NCI-H1417 treated with DMSO at 0.1 percent for 48 hours (cell line): ENCODE measurements around the gene TALDO1.

Experiments
- DNase-seq: peaks from one replicate; lab custom pipeline; 2025; lab: John Stamatoyannopoulos, UW

The TALDO1 gene

GRCh38 chr11:787084-787675 is 39.9 kb downstream of the TALDO1 start:
- DNase-seq: no peak

GRCh38 chr11:788009-788640 is 40.9 kb downstream of the TALDO1 start:
- no peak for DNase-seq

- no peak for DNase-seq
Observed at GRCh38 chr11:788953-789940, 42.0 kb downstream of the TALDO1 start.

DNA sequence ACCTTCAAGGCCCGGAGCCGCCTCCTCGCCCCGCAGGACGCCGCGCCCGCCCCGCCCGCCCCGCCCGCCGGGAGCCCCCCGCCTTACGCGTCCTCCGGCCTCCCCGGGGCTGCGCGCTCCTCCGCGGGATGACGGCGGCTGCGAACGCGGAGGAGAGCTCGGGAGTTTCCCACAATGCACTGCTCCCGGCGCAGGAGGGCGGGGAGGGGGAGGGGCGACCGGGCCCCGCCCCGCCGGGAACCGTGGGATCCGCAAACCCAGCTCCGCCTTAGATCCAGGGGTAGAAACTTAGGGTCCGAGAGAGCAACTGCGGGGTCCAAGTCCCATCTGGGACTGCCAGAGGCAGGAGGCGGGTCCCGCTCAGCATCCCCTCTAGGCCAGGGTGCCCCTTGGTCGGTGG is 42.7 kb downstream of the TALDO1 start, which contains the start of gene CEND1:
Gene CEND1, minus strand, starts transcription at position 148 of the 400 bp plus-strand sequence. CDS start 1,514 bp downstream, outside the sequence.
- no peak for DNase-seq

GRCh38 chr11:790721-791564 is 43.7 kb downstream of the TALDO1 start:
- no peak for DNase-seq

DNA sequence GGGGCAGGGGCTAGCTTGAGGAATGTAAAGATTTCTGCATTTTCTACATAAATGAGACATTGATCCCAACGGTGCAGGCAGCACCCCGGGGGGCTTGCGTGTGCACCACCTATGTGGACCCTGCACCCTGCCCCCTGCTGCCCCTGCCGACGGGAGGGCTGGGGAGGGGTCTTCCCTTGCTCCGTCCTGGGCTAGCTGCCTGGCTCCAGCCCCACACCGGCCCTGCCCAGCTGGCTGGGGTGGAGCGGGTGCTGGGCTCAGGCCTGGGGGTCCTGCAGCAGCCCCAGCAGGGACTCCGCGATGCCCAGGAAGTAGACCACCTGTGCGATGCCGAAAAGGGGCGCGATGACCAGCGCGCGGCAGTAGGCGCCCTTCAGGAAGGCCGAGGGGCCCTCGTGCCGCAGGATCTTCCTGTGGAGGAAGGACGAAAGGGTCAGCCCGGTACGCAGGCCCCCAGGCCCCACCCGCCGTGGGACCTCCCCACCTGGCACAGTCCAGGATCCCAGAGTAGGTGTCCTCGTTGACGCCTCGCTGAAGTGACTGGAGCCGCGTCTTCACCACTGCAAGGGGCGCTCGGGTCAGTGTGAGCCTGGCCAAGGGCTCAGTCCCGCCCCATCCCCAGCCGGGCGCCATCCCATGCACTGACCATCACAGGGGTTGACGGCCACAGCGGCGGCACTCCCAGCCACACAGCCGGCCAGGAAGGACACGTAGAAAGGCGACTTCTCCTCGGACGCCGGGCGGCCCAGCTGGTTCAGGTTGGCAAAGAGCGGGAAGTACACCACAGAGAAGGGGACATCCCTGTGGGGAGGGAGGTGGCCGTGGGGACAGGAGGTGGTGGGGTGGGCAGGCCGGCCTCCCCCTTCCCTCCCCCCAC is 44.6 kb downstream of the TALDO1 start:
- no peak for DNase-seq

GRCh38 chr11:792535-792821 is 45.2 kb downstream of the TALDO1 start:
- DNase-seq: no peak

DNA sequence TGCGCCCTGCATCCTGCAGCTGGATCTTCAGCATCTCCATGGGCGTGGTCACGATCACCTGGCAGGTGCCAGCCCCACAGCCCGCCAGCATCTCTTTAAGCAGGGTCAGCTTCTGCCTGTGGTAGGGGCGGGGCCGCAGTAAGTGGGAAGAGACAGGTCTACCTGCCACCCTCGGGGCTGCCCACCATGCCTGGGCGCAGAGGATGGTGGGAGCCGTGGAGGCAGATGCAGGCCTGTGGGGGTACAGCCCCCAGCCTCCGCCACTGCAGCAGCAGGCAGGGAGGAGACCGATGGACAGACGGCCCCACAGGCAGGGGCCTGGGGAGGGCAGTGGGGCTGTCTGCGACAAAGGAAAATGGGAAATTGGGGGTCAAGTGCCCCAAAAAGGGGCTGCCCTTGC is 45.6 kb downstream of the TALDO1 start:
- DNase-seq: no peak

DNA sequence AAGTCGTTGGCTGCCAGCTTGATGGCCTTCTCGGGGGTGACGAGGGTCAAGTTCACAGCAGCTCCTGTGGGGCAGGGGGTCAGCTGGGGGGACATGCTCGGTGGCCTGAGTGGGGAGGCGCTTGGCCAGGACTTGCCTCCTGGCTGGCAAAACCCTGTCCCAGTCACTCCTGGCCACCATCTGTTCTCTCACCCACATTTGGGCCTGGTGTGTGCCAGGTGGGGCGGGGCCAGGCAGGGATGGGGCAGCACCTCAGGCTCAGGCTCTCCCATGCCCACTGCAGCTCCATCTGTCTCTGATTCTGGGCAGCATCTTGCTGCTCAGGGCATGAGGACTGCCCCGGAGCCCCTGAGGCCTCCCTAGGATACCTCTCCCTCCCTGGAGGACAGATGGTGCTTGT is 46.3 kb downstream of the TALDO1 start:
- DNase-seq: no peak

DNA sequence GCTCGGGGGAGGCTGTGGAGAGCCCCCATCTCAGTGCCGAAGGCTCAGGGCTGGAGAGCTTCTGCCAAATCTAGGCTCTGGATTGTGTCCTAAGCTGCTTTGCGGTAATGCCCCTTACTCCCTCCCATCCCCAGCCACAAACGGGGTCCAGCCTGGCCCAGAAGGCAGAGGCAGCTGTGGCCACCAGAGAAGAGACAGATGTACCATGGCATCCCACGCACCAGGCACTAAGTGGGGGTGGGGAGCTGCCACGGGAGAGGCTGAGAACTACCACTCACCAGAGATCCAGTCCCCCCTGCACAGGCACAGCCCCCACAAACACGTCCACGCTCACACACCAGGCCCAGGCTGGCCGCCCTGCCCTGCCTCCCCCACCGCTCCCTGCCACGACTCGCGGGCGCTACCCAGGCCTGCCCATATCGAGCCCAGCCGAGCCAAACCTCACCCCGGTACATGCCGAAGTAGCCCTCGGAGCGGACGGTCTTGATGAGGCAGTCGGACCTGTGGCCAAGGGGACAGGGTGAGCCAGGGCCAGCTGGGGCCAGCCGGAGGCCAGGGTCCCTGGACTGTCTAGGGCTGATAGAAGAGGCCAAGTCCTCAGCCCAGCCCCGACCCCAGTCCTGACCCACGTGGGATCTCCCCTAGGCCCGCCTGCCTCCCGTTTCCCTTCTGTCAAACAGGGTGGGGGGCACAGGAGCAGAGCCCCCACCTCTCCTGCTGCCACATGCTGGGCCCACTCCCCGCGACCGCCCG is 46.9 kb downstream of the TALDO1 start:
- DNase-seq: no peak

- no peak for DNase-seq
Observed at GRCh38 chr11:794766-795633, 47.7 kb downstream of the TALDO1 start.

DNA sequence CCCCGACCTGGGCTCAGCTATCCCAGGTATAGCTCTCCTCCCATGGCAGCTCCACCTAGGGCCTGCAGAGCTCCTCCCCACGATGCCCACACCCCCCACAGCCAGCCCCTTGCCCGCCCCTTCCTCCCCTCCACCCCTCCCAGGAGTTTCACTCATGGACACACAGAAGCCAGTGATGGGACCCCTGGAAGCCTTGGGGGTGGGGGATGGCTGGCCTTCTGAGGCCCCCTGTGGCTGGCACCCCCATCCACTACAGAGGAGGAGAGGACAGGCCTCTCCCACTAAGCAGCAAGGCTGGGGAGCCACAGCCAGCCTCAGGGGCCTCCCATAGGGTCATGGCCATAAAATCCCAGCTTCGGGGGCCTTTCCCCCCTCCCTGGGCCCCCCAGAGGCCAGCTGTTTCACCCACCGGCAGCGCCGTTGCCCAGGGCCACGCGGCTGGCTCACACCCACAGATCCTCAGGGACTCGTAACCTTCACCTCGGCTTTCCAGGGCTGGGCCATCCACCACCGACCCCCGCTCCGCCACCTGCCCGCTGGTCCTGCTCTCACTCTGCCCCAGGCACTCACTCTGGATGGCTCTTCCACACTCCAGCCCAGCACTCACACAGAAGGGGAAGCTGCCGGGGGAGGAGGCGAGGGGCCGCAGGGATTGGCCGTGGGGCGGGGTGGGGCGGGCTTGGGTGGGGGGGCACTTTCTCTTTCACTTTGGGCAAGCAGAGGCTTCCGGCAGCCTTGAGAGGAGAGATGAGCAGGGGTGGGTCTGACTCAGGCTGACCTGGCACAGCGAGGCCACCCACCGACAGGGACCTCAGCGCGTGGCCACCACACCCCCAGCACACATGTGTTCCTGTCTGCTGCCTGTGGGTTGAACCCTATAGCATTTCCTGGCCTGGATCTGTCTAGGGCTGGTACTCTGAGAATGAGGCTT is 48.6 kb downstream of the TALDO1 start:
- DNase-seq: no peak

- DNase-seq: no peak
Observed at GRCh38 chr11:796565-797295, 49.5 kb downstream of the TALDO1 start.

DNA sequence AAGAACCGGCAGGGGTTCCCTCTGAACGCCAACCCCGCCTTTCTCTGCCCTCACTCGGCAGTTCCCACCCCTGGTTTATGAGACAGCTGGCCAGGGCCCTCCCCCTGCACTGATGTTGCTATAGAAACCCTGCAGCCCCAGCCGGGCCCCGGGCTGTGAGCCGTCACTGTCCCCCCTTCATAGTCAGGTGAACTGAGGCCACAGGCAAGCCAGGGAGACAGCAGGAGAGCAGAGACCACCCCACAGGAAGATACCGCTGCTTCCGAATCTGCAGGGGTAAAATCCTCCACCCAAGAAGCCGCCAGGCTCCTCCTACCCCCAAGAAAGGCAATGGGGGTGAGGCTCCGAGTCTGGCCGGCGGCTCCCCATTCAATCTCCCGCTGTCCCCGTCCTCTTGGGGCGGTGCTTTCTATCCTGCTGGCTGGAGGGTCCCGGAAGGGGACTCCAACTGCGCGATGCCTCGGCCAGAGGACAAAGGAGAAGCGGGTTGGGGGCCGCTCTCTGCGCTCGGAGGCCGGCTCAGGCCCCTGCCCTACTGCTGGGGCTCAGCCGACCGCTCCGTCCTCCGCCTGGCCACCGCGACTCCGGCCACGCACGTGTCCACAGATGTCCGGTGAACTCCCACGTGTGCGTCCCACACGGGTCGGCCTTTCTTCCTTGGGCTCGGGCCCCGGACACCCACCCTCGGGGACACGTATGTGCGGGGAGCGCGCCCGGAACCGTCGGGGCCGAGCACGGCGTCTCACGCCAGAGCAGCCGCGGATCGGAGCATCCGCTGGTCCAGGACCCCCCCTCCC is 50.2 kb downstream of the TALDO1 start:
- DNase-seq: no peak

- no peak for DNase-seq
Observed at GRCh38 chr11:798093-798713, 50.9 kb downstream of the TALDO1 start, which contains the start of gene SLC25A22. TSS of gene SLC25A22 (minus strand) at chr11:798281. CDS start at chr11:795006, 3,275 bp downstream.
